Measurements from ENCODE around the gene PACRGL. TPM values are rescaled to one million over a fixed set of nuclear protein-coding genes. Genes with fewer than 3 reads are reported as not detected.
"Not testable (repeated sequence)": the region's sequence is repeated elsewhere in the genome, so short reads cannot be mapped to it uniquely, and the experiment has no call there.

The PACRGL gene
- total and polyA plus RNA-seq, 12 donors, result 4.2 to 11.3 (median 10.6) TPM

DNA sequence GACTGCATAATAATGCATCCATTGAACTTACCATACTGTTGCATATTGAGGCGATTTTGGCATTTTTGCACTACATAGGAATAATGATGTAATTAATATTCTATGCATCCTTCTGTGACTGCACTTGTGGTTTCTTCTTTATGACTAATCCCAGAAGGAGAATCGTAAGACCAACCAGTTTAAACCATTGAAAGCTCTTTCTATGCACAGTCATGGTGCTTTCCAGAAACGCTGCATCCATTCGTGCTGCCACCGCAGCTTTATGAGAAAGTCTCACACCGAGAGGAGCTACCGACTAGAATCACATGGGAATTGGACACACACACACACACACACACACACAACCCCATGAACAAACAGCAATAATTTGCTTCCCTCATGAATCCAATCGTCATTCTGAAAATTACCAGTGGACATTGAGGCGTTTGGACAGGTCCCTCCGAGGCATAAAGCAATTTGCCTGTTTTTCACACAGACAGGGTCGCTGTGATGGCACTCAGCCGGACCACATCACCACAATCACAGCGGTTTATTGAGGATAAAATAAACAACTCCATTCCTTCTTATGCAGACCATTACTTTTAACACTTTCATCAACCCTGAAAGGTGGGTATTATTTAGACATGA lies 64.2 kb downstream of the PACRGL start:
- Histone ChIP-seq H3K4me1 (no peaks in the 10 kb centered on the region), H3K36me3 (no peaks in the 10 kb centered on the region), H3K4me3 (no peak overlapping the region), H3K27ac (no peak overlapping the region), H3K27me3 (no peaks in the 10 kb centered on the region), H3K9me3 (no peaks in the 10 kb centered on the region)
- TF ChIP-seq, protein P1, sequence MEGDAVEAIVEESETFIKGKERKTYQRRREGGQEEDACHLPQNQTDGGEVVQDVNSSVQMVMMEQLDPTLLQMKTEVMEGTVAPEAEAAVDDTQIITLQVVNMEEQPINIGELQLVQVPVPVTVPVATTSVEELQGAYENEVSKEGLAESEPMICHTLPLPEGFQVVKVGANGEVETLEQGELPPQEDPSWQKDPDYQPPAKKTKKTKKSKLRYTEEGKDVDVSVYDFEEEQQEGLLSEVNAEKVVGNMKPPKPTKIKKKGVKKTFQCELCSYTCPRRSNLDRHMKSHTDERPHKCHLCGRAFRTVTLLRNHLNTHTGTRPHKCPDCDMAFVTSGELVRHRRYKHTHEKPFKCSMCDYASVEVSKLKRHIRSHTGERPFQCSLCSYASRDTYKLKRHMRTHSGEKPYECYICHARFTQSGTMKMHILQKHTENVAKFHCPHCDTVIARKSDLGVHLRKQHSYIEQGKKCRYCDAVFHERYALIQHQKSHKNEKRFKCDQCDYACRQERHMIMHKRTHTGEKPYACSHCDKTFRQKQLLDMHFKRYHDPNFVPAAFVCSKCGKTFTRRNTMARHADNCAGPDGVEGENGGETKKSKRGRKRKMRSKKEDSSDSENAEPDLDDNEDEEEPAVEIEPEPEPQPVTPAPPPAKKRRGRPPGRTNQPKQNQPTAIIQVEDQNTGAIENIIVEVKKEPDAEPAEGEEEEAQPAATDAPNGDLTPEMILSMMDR (IDR thresholded peaks at IDR 0.05), result no peak
- 85 to 91% methylated on average over 13 of the region's 13 CpGs for WGBS, 2 donors
- intact Hi-C loops (cut with DNase I), result no loop called here
- ATAC-seq (no peak), DNase-seq (no peak)

DNA sequence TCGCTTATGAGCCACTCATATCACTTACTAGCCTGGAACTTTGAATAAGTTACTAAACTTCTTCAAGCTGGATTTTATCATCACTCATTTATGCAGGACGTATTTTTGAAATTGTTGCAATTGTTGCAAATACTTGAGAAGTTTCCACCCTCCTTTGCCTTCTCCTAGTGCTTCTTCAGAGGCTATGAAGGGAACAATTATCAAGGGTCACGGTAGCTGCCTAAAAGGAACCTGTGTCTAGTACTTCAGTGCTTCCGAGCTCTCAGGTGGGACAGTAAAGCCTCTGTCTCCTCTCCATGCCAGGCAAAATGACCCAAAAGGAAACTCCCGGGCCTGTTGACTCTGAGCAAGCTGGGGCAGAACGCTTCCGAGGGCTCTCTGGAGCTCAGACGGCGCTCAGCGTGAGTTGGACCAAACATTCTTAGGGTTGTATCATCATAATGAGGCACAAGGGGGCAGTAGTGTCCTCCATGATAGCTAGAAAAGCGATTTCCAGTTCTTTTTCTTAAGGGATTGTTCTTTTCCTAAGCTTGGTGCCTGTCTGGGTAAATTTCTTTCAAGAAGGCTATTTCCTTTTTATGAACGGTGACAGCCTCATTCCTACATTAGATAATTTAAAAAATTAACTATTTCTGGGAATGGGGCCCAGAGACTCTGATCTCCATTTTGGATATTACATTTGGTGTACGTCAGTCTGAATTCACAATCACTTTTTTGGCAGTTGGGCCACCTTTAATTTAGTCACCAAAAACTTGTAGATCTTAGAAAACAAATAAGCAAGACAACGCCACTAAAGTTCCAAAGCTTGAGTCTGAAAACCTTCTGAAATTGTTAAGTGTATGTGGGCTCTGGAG lies 73.1 kb downstream of the PACRGL start:
- peak in 1 of 2 donors; percentile 34 for DNase-seq
- H3K27ac ChIP-seq, result no peak overlapping the region
- no peaks in the 10 kb centered on the region for H3K9me3 ChIP-seq
- H3K4me1 ChIP-seq, result no peaks in the 10 kb centered on the region
- 30 to 31% methylated on average over 14 of the region's 14 CpGs for WGBS, 2 donors
- no peak overlapping the region for H3K4me3 ChIP-seq
- TF ChIP-seq, protein P1 (IDR thresholded peaks at IDR 0.05), result peak; percentile 22 to 68 (median 58)
- H3K27me3 ChIP-seq, result no peaks in the 10 kb centered on the region
- intact Hi-C loops (cut with DNase I), result loop anchor here in 6 of 10 donors (5.0 to 10.0 kb wide), 5 partner anchors 359 to 994 kb away; no protein-coding TSS in a partner anchor
- H3K36me3 ChIP-seq, result no peaks in the 10 kb centered on the region
- ATAC-seq, result peak in 2 of 8 donors; percentile 39 to 47

DNA sequence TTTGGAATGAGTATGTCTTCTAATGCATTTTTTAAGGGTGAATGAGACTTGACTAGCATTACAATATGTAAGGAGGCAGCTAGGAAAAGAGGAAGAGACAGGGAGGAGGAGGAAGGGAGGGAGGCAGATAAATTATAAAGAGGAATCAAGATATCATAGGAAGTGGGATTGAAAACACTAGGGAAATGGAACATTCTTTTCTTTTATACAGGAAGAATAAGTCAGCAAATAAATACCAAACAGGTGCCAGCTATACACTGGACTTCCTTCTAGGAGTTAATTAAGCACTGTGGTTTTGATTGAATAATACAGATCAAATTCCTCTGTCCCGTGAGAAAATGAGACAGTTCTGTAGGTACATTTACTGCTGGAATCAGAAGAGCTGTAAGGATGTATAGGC lies 78.6 kb downstream of the PACRGL start:
- 43 to 58% methylated on average over 1 of the region's 1 CpG for WGBS, 2 donors
- DNase-seq (no peak), ATAC-seq (no peak)
- H3K27me3 ChIP-seq, result no peaks in the 10 kb centered on the region
- no peaks in the 10 kb centered on the region for H3K36me3 ChIP-seq
- TF ChIP-seq, protein P1 (IDR thresholded peaks at IDR 0.05), result no peak
- H3K9me3 ChIP-seq, result peaks cover 0 to 42% (median 9%) of the 10 kb centered on the region in 11 donors
- H3K4me3 ChIP-seq, result no peak overlapping the region
- intact Hi-C loops (cut with DNase I), result loop anchor here in 5 of 10 donors (10.0 kb wide), 3 partner anchors 356 to 986 kb away; no protein-coding TSS in a partner anchor
- H3K27ac ChIP-seq, result no peak overlapping the region
- H3K4me1 ChIP-seq, result no peaks in the 10 kb centered on the region

DNA sequence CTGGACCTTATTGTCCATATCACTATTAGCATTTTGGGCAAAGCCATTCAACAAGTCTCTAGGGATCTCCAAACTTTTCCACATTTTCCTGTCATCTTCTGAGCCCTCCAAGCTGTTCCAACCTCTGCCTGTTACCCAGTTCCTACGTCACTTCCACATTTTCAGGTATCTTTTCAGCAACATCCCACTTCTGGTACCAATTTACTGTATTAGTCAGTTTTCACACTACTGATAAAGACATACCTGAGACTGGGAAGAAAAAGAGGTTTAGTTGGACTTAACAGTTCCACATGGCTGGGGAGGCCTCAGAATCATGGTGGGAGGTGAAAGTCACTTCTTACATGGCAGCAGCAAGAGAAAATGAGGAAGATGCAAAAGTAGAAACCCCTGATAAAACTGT lies 82.9 kb downstream of the PACRGL start:
- H3K36me3 ChIP-seq; H3K27ac ChIP-seq; DNase-seq; ATAC-seq; H3K4me3 ChIP-seq; intact Hi-C loops (cut with DNase I); H3K4me1 ChIP-seq; H3K27me3 ChIP-seq: not testable (repeated sequence)
- H3K9me3 ChIP-seq, result peaks cover 0 to 42% (median 9%) of the 10 kb centered on the region in 11 donors
- WGBS, 2 donors, result 88 to 95% methylated on average over 1 of the region's 1 CpG

Data from heart right ventricle (tissue), 16 donors.